Activated CD4-positive, alpha-beta memory T cell treated with anti-CD3 and anti-CD28 coated beads for 36 hours (primary cell): Measurements from ENCODE around the gene JMJD6. TPM values are rescaled to one million over a fixed set of nuclear protein-coding genes. Genes with fewer than 3 reads are reported as not detected.

Experiments
- CTCF ChIA-PET: fragments of 350-600 bp; sonication (Branson Sonifier 250); formaldehyde crosslinking; loops from one replicate; lab custom pipeline; 2021; ENCODE audit warnings: antibody characterized with exemption, inconsistent platforms; lab: Charles Lee
- POLR2A ChIA-PET: fragments of 350-600 bp; sonication (Branson Sonifier 250); formaldehyde crosslinking; loops from one replicate; lab custom pipeline; 2021; ENCODE audit warnings: antibody characterized with exemption; lab: Charles Lee
- DNase-seq: peaks from one replicate; pipeline ENCODE4 v3.0.0-alpha.2; 2020
- H3K27ac Mint-ChIP-seq: one replicate; pipeline ENCODE4 v1.8.0; 2021; ENCODE audit warnings: mixed read lengths
- H3K27me3 Mint-ChIP-seq: one replicate; pipeline ENCODE4 v1.8.0; 2021; ENCODE audit warnings: mixed read lengths
- H3K36me3 Mint-ChIP-seq: one replicate; pipeline ENCODE4 v1.8.0; 2021; ENCODE audit warnings: mixed read lengths
- H3K4me1 Mint-ChIP-seq: one replicate; pipeline ENCODE4 v1.8.0; 2021; ENCODE audit warnings: low read depth, mixed read lengths
- H3K4me3 Mint-ChIP-seq: one replicate; pipeline ENCODE4 v1.8.0; 2021; ENCODE audit warnings: mild to moderate bottlenecking, mixed read lengths
- H3K9me3 Mint-ChIP-seq: one replicate; pipeline ENCODE4 v1.8.0; 2021; ENCODE audit warnings: mixed read lengths
- intact Hi-C: fragments of 100-400 bp; cut with micrococcal nuclease; formaldehyde crosslinking; loops from one replicate; pipeline ENCODE4 v1.15.1; 2023
- total RNA-seq, 2 experiments: library from RNA; stranded (reverse); gene quantifications; one replicate each; pipeline ENCODE4 v1.2.3, GENCODE V29; 2021

The JMJD6 gene
- total RNA-seq, 2 experiments from 2014 or later: 53.4 to 56.6 TPM

DNA sequence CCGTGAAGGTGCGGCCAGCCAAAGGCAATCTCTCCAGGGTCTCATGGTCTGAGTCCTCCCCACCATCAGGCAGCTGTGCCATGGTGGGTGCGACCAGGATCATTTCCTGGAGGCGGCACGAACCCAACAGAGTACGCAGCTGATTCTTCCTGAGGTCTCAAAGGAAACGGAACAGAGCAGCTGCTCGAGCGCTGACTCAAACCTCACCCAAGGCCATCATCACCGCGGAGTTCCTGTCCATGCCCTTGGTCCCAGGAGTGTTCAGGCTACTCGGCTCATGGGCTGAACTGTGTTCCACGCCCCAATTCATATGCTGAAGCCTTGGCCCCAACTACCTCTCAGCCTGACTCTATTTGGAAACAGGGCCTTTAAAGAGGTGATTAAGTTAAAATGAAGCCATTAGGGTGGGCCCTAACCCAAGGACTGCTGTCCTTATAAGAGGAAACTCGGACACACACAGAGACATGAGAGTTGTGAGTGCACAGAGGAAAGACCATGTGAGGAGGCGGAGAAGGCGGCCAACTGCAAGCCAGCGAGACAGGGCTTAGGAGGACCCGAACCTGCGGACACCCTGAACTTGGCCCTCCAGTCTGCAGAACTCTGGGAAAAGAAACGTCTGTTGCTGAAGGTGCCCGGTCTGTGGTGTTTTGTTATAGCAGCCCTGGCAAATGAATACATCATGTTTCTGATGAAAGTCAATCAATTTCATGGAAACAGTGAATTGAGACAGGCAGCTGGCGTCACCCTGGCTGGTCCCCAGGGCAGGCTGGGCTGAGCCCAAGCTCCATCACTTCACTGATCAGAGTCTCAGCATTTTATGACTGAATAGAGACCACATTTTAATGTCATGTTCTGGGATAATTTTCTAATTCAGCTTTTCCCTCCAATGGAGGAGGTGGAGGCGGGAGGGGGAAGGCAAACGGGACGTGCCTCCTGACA lies 29.4 kb downstream of the JMJD6 start:
- no peaks in the 10 kb centered on the region for H3K9me3 Mint-ChIP-seq
- H3K4me1 Mint-ChIP-seq: peaks cover 9% of the 10 kb centered on the region
- H3K36me3 Mint-ChIP-seq: no peaks in the 10 kb centered on the region
- POLR2A ChIA-PET: no interaction called here
- intact Hi-C loops: no loop called here
- CTCF ChIA-PET: interaction anchor here (1.0 to 1.3 kb wide), 2 partner anchors 17 to 73 kb away, joined by 3 read pairs; no protein-coding TSS in a partner anchor
- no peak overlapping the region for H3K27ac Mint-ChIP-seq
- DNase-seq: no peak
- peaks cover 1% of the 10 kb centered on the region for H3K27me3 Mint-ChIP-seq
- no peak overlapping the region for H3K4me3 Mint-ChIP-seq

DNA sequence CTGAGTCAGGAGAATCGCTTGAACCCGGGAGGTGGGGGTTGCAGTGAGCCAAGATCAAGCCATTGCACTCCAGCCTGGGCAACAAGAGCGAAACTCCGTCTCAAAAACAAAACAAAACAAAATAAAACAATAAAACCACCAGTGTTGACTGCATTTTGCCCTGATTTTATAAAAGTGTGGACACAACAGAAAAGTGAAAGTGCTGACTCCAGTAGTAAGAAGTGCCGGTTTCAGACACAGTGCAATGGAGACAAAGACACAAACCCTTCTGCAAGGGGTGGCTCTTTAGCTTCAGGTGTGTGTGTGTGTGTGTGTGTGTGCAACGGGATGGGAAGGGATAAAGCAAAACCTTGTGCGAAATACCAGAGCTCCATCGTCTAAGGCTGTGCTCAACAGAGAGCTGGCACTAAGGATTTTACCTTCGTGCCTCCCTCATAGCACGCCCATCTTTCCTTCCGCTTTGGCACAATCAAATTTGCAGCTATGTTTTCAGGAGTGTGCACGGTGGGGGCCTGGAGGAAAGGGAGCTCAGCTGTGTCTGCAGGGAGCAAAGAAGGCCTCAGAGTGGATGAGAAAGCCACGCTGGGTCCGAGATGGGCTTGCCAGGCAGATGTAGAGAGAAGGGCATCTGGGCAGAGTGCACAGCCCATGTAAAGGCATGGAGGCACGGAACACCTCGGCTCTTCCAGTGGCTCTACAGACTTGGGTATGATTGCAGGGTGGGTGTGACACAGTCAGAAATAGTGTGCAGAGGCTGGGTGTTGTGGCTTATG lies 31.2 kb downstream of the JMJD6 start:
- ChIA-PET CTCF (interaction anchor here (0.9 to 2.2 kb wide), 3 partner anchors 14 to 71 kb away, joined by 3 to 6 read pairs (median 4); no protein-coding TSS in a partner anchor), POLR2A (no interaction called here)
- Mint-ChIP-seq H3K27me3 (peaks cover 1% of the 10 kb centered on the region), H3K4me3 (no peak overlapping the region), H3K36me3 (no peaks in the 10 kb centered on the region), H3K9me3 (no peaks in the 10 kb centered on the region), H3K27ac (no peak overlapping the region), H3K4me1 (peaks cover 9% of the 10 kb centered on the region)
- intact Hi-C loops: no loop called here
- DNase-seq: no peak

DNA sequence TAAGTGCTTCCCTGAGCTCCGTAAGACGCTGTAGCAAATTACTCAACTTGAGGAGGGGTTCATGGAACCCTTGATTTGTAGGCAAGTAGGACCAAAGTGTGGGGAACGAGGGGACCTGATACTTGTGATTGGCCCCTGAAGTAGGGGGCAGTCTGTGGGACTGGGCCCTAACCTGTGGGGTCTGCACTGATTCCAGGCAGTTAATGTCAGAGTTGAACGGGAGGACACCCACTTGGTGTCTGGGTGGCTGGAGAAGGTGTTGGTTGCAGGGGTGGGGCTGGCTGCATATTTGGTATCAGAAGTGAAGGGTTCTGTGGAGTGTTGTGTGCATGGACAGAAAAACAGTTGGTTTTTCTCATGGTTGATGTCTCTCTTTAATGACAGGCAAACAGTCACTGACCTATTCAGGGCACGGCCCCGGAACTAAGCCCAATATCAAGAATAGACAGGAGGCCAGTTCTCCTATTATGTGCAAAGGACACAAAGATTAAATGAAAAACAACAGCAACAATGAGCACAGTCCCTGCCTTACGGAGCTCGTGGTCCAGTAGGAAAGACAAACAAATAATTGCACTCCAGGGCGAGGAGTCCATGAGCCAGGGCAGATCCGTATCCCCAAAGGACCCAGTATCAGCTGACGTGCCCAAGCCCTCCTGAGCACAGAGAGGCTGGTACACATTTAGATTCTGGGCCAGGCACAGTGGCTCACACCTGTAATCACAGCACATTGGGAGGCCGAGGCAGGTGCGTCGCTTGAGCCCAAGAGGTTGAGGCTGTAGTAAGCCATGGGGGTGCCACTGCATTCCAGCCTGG lies 34.8 kb downstream of the JMJD6 start:
- Mint-ChIP-seq H3K9me3 (no peaks in the 10 kb centered on the region), H3K36me3 (no peaks in the 10 kb centered on the region), H3K27me3 (peaks cover 1% of the 10 kb centered on the region), H3K4me1 (peaks cover 9% of the 10 kb centered on the region), H3K27ac (no peak overlapping the region), H3K4me3 (no peak overlapping the region)
- intact Hi-C loops: no loop called here
- ChIA-PET CTCF (interaction anchor here (0.6 kb wide), 1 partner anchor 68 kb away, joined by 3 read pairs; no protein-coding TSS in a partner anchor), POLR2A (no interaction called here)
- DNase-seq: no peak

DNA sequence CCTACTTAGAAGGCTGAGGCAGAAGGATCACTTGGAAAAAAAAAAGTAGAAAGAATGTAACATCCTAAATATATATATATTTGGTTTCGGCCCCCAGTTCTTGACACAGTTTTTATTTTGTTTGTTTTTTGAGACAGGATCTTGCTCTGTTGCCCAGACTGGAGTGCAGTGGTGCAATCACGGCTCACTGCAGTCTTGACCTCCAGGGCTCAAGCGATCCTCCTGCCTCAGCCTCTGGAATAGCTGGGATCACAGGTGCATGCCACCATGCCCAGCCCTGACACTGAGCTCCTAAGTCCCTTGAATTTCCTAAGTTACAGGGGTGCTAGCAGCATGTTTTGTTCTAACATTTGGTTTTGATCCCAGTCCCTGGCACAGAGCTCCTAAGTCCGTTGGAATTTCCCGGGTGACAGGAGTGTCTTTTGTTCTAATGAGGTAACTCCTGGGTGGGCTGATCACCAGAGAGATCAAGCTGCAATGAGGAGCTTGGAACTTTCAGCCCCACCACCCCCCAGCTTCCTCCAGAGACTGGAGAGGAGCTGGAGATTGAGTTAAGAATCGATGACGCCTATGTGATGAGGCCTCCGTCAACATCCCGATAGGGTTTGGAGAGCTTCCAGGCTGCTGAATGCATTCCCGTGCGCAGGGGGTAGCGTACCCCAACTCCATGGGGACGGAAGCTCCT lies 35.7 kb downstream of the JMJD6 start:
- ChIA-PET POLR2A (no interaction called here), CTCF (interaction anchor here (0.6 to 1.0 kb wide), 2 partner anchors 9 to 67 kb away, joined by 3 read pairs; no protein-coding TSS in a partner anchor)
- DNase-seq: no peak
- H3K4me1 Mint-ChIP-seq: peaks cover 7% of the 10 kb centered on the region
- H3K27ac Mint-ChIP-seq: no peak overlapping the region
- H3K9me3 Mint-ChIP-seq: no peaks in the 10 kb centered on the region
- peaks cover 1% of the 10 kb centered on the region for H3K27me3 Mint-ChIP-seq
- H3K36me3 Mint-ChIP-seq: no peaks in the 10 kb centered on the region
- intact Hi-C loops: no loop called here
- H3K4me3 Mint-ChIP-seq: no peak overlapping the region

DNA sequence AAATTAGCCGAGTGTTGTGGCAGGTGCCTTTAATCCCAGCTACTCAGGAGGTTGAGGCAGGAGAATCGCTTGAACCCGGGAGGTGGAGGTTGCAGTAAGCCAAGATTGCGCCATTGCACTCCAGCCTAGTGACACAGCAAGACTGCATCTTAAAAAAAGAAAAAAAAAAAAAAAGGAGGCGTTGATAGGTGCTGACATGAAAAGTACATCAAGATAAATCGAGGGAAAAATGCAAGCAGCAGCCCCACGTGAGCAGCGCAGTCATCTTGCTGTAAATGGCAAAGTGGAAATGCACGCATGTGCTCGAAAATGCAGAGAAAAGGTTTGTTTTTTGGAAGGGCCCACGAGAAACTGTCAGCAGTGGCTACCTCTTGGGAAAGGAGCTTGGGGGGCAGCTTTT lies 36.5 kb downstream of the JMJD6 start:
- H3K4me3 Mint-ChIP-seq: no peak overlapping the region
- POLR2A ChIA-PET: no interaction called here

DNA sequence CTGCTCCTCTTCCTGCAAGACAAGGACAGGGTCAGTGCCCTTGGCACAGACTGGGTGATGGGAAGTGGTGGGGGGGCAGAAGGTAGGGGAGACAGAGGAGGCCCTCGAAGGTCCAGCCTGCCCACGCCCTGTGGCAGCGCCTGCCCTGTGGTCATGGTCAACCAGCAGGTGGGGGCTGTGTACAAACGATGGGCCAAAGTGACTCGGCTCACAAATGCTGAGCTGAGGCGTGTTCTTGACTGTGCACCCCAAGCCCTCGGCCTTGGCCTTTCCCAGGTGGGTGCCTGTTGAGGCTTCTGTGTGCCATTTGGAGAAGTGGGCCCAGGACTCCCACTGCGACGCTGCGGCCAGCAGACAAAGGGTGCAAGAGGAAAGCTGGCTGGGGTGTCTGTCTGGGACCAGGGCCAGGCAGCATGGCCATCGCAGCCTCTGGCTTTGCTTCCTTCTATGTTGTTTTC lies 38.2 kb downstream of the JMJD6 start:
- Mint-ChIP-seq H3K27ac (no peak overlapping the region), H3K9me3 (no peaks in the 10 kb centered on the region), H3K36me3 (no peaks in the 10 kb centered on the region), H3K4me3 (no peak overlapping the region), H3K27me3 (no peaks in the 10 kb centered on the region), H3K4me1 (no peaks in the 10 kb centered on the region)
- intact Hi-C loops: loop anchor here (10.0 kb wide), 1 partner anchor 63 kb away; no protein-coding TSS in a partner anchor
- ChIA-PET POLR2A (no interaction called here), CTCF (no interaction called here)
- DNase-seq: no peak

More for the DNA sequence above, 36.5 kb downstream of the JMJD6 start:
- Mint-ChIP-seq H3K27ac (no peak overlapping the region), H3K4me1 (no peaks in the 10 kb centered on the region), H3K36me3 (no peaks in the 10 kb centered on the region), H3K9me3 (no peaks in the 10 kb centered on the region), H3K27me3 (peaks cover 1% of the 10 kb centered on the region)
- CTCF ChIA-PET: no interaction called here
- DNase-seq: no peak
- intact Hi-C loops: loop anchor here (10.0 kb wide), 1 partner anchor 65 kb away; no protein-coding TSS in a partner anchor

DNA sequence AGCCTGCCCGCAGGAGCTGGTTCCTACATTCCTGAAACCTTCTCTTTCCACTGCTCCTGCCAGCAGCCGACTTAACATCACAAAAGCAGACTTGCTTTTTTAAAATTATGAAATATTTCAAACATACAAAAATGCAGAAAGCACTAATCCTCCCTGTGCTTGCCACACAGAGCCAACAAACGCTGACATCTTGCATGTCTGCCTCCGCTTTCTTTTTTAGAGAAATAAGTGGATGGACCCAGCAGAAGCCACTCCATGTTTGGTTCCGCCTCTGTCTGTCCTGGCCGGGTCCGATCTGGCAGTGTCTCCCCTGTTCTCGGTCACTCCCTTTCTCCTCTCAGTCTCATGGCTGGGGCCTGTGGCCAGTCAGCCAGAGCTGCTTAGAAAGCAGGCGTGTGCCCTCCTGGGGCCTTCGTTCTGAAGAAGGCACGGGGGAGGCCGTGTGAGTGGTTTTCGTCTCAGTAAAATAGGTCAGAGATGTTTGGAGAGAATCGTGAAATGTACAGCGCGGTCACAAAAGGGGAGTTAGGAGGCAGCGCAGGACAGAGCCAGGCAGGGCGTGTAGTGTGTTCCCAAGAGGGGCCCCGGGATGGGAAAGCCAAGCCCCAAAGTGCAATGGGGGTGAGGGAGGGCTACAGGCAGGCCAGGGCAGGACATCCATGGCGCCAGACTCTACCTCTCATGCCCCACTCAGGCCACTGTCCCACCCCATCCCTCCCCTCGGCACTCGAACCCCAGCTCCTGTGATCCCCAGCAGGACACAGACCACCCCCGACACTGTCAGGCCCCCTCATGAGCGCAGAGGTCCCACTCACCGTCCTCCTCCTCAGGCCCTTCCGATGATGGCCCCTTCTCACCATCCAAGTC lies 38.9 kb downstream of the JMJD6 start:
- H3K36me3 Mint-ChIP-seq: no peaks in the 10 kb centered on the region
- H3K9me3 Mint-ChIP-seq: no peaks in the 10 kb centered on the region
- H3K27ac Mint-ChIP-seq: no peak overlapping the region
- H3K4me3 Mint-ChIP-seq: no peak overlapping the region
- intact Hi-C loops: loop anchor here (10.0 kb wide), 1 partner anchor 63 kb away; no protein-coding TSS in a partner anchor
- no peaks in the 10 kb centered on the region for H3K4me1 Mint-ChIP-seq
- POLR2A ChIA-PET: no interaction called here
- no peaks in the 10 kb centered on the region for H3K27me3 Mint-ChIP-seq
- CTCF ChIA-PET: no interaction called here
- DNase-seq: no peak

DNA sequence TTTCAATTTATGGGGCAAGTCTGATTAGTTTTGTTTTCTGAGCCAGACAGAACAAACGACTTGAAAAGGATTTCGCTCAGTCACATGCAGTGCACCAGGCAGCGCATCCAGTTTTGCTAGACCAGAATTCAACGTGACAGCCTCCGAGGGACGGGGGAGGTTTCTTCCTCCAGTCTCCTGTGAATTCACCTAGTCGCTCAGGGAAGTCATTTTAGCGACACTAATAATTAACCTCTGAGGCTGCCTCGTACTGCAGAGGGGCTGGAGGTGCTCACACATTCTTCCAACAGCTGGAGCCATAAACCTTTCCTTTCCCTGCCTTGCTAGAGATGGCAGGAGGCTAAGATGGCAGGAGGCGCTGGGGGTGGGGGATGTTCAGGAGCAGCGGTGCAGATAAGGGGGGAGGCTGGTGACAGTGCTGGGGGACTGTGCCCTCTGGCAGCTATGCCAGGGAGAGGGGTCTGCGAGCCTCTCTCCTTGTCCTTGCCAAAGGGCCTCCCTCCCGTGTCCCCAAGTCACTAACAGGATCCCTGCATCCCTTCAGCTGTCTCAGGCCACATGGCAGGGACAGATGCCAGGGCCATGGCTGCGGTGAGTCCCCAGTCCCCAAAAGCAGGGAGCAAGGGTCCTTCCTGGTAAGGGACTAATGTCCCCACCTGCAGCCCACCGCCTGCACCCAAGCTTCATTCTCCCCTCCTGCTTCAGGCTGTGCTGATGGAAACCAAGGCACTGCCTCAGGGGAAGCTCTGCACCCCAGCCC lies 39.7 kb downstream of the JMJD6 start:
- ChIA-PET POLR2A (interaction anchor here (0.7 kb wide), 1 partner anchor 208 kb away, joined by 3 read pairs; no protein-coding TSS in a partner anchor), CTCF (no interaction called here)
- Mint-ChIP-seq H3K4me1 (peaks cover 3% of the 10 kb centered on the region), H3K27me3 (no peaks in the 10 kb centered on the region), H3K4me3 (no peak overlapping the region), H3K27ac (no peak overlapping the region), H3K36me3 (no peaks in the 10 kb centered on the region), H3K9me3 (no peaks in the 10 kb centered on the region)
- DNase-seq: no peak
- intact Hi-C loops: loop anchor here (10.0 kb wide), 1 partner anchor 62 kb away; no protein-coding TSS in a partner anchor

DNA sequence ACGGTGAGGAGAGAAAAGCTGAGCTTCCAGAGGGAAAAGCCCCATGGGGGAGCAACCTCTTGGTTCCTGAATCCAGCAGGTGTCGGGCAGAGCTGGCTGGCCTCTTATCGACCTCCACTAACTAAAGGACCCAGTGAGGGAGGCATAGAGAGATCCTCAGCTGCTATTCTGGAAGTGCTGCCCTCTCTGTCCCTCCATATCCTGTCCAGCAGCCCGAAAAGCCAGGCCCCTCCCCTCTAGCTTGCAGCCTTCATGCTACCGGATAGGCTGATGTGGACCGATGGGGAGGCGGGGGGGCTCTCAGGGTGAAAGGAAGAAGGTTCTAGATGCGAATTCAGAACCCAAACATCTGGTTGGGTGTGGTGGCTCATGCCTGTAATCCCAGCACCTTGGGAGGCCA lies 40.6 kb downstream of the JMJD6 start:
- H3K27me3 Mint-ChIP-seq: no peaks in the 10 kb centered on the region
- no peak for DNase-seq
- no peaks in the 10 kb centered on the region for H3K36me3 Mint-ChIP-seq
- H3K27ac Mint-ChIP-seq: no peak overlapping the region
- no peaks in the 10 kb centered on the region for H3K9me3 Mint-ChIP-seq
- POLR2A ChIA-PET: no interaction called here
- H3K4me3 Mint-ChIP-seq: no peak overlapping the region
- H3K4me1 Mint-ChIP-seq: peaks cover 3% of the 10 kb centered on the region
- intact Hi-C loops: loop anchor here (10.0 kb wide), 1 partner anchor 61 kb away; no protein-coding TSS in a partner anchor
- CTCF ChIA-PET: no interaction called here

DNA sequence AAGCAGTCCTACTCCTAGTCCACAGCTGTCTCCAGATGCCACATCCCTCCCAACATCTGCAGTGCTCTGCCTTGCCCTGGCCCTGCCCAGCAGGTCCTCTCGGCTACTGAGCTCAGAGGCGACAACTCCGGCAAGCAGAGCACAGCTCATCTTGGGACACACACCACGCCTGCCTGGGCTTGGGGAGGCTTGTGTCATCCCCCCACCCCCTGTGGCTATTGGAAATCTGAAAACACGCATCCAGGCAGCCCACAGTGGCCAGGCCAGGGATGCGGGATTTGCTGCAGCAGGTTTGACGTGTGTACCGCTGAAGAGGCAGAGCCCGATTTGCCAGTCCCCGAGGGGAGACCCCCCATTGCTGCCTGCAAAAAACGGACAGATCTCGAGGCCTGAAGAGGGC lies 41.0 kb downstream of the JMJD6 start:
- H3K4me3 Mint-ChIP-seq: no peak overlapping the region
- no peaks in the 10 kb centered on the region for H3K27me3 Mint-ChIP-seq
- ChIA-PET POLR2A (no interaction called here), CTCF (interaction anchor here (0.5 kb wide), 1 partner anchor 921 kb away, joined by 3 read pairs; no protein-coding TSS in a partner anchor)
- no peaks in the 10 kb centered on the region for H3K9me3 Mint-ChIP-seq
- no peak overlapping the region for H3K27ac Mint-ChIP-seq
- no peak for DNase-seq
- intact Hi-C loops: loop anchor here (10.0 kb wide), 1 partner anchor 61 kb away; no protein-coding TSS in a partner anchor
- H3K36me3 Mint-ChIP-seq: no peaks in the 10 kb centered on the region
- H3K4me1 Mint-ChIP-seq: peaks cover 3% of the 10 kb centered on the region
